Activated T-cell treated with anti-CD3 and anti-CD28 coated beads for 24 hours (primary cell): ENCODE measurements around the gene EPB41L4B.
"Not testable (repeated sequence)": the region's sequence is repeated elsewhere in the genome, so short reads cannot be mapped to it uniquely, and the experiment has no call there.

ENCODE experiments used
- DNase-seq: peaks from one replicate; pipeline ENCODE4 v3.0.0-alpha.2; 2020; ENCODE audit warnings: low read depth

EPB41L4B gene

GRCh38 chr9:109162677-109163076 is 158.2 kb downstream of the EPB41L4B start:
- DNase-seq = no peak

DNA sequence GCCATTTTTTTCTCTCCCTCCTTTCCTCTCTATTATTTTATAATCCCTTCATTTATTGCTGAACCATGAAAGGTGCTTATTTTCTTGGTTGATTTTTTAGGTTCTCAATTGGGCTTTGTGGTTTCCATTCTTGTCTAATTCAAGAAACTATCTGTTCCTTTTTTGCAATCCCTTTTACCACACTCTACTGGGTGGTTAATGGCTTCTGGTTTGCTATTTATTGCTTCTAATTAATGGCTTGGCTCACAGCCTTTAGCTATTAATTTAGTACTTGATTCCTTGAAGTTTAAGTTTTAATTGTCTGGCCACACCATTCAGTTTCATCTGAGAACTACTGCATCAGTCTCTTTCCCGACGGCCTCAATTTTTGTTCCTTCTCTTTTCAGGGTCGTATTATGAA is 159.4 kb downstream of the EPB41L4B start:
- no peak for DNase-seq

DNA sequence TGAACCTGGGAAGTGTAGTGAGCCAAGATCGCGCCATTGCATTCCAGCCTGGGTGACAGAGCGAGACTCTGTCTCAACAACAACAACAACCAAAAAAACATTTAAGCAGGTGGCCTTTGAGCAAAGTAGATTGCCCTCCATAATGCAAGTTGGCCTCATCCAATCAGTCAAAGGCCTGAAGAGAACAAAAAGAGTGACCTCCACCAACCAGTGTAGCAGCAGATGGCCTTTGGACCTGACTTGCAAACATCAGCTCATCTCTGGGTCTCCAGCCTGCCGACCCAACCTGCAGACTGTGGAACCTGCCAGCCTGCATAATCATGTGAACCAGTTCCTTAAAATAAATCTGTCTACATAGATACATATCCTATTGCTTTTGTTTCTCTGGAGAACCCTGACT is 161.3 kb downstream of the EPB41L4B start:
- DNase-seq = no peak

GRCh38 chr9:109158651-109159050 is 162.2 kb downstream of the EPB41L4B start:
- no peak for DNase-seq

GRCh38 chr9:109156708-109157107 is 164.2 kb downstream of the EPB41L4B start:
- no peak for DNase-seq

DNA sequence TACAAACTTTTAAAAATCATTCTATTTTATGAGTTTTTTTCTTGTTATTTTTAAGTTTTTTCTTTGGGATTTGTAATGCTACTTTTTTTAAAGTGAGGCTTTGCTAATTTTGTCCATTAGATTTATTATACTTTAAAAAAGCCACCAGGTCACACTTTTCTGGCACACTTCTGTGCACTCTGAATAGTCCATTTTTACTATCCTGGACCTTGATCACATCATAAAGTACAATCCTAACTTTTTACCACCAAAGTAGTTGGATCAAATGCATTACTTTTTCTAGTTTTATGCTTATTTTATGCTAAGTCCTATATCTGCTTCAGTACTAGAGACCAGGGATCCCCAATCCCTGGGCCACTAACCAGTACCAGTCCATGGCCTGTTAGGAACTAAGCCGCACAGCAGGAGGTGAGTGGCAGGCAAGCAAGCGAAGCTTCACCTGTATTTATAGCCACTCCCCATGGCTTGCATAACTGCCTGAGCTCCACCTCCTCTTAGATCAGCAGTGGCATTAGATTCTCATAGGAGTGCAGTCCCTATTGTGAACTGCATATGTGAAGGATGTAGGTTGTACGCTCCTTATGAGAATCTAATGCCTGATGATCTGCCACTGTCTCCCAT is 169.8 kb downstream of the EPB41L4B start:
- no peak for DNase-seq

- no peak for DNase-seq
These were observed 171.1 kb downstream of the EPB41L4B start for GRCh38 chr9:109149722-109150121.

- DNase-seq = no peak
These were observed 171.8 kb downstream of the EPB41L4B start for GRCh38 chr9:109149089-109149488.

- DNase-seq = no peak
These were observed 175.8 kb downstream of the EPB41L4B start for GRCh38 chr9:109145051-109145450.

- DNase-seq = no peak
These were observed 176.8 kb downstream of the EPB41L4B start for GRCh38 chr9:109143881-109144562.

- no peak for DNase-seq
These were observed 179.5 kb downstream of the EPB41L4B start for GRCh38 chr9:109141375-109141774.

DNA sequence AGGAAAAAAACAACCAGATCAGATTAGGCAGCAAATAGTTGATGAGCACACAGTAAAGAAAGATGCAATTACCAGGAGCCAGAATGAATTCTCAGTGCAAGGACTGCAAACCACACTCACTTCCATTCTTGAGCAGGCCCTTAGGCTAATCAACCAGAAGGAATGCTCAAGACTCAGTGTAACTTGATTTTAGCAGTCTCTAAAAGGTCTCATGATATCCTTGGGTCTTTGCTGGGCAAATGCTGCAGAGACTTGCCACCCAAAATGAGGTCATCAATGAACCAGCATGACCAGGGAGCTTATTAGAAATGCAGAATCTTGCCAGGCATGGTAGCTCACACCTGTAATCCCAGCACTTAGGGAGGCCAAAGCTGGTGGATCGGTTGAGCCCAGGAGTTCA is 181.0 kb downstream of the EPB41L4B start:
- DNase-seq = no peak

DNA sequence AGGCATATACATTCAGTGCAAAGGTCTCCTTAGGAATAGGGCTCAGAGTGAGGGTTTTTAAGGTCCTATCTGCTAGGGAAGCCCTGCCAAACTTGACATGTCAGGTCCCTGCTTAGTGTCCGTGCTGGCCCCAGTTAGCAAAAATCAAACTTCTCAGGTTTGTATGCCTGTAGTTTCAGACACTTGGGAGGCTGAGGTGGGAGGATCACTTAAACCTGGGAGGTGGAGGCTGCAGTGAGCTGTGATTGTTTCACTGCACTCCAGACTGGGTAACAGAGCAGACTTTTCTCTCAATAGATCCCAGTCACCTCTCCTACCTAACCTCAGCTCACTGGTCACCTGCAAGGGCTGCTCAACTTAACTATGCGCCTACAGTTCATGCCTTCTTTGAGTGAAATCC is 182.4 kb downstream of the EPB41L4B start:
- DNase-seq = no peak

- no peak for DNase-seq
These were observed 186.7 kb downstream of the EPB41L4B start for GRCh38 chr9:109134167-109134578.

DNA sequence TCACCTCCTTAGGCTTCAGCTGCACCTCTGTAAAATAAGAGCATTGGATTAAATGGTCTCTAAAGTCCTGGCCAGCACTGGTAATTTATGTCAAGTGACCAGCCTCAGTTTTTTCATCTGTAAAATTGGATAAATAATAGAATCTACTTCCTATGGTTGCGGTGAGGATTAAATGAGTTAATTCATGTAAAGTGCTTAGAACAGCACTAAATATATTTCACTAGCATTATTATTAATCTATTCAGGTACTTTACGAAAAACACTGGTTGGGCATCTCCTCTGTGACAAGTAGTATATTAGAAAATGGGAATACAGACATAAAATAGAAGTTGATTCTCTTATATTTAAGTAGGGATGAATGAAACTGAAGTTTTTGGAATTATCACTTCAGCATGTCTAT is 187.3 kb downstream of the EPB41L4B start:
- no peak for DNase-seq

GRCh38 chr9:109132567-109133021 is 188.3 kb downstream of the EPB41L4B start:
- DNase-seq = no peak

DNA sequence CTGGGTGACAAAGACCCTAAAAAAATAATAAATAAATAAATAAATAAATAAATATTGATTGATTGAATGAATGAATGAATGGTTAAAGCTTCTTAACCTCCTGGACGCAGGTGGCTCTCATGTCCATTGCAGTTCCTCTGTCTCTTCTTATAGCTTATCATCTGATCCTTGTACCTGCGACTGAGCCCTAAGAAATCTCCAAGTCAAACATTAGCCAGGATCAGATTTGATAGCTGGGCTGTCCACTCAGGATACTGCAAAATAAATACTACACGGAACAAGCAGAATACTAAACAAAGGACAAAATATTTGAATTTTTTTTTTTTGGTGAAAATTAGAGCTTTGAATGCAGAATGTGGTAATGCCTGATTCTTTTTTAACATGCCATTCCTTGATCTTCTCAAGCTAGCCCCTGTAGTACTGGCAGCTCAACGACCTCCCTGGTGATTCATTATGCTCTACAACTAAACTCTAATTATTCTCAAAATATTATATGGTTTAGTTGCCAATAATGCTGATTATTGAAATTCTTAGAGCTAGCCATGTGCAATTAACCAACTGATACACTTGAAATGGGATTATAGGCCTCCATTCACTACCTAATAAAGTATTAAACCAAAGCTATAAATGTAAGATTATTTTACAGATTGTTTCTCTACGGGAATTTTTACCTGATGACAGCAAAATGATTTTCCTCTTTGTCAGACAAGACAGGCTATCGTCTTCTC is 191.2 kb downstream of the EPB41L4B start:
- DNase-seq = no peak

GRCh38 chr9:109126671-109127070 is 194.2 kb downstream of the EPB41L4B start:
- not testable (repeated sequence) for DNase-seq

DNA sequence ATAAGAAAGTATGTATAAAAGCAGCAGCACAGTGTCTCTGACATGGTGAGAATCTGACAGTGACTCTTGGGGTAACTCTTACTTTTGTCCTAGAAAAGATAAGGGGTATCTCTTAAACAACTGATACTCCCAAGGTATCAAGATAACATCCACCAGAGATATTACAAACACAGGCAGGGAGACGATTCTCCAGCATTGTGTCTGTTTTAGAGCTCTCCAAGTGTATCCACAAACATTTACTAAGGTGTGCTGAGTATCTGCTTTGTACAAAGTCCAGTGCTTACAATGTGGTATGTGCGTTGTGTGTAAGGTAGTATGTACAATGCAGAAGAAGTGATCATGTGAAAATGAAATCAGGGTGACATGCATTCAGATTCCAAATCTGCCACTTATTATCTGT is 196.7 kb downstream of the EPB41L4B start:
- no peak for DNase-seq

GRCh38 chr9:109122726-109123621 is 197.9 kb downstream of the EPB41L4B start:
- no peak for DNase-seq
